HG03045 (cell line): Measurements from ENCODE around the gene RTN4RL2.

Source experiments
- ATAC-seq: cut with Tn5 transposase; IDR thresholded peaks from one replicate; pipeline ENCODE4 v1.9.1; 2021; ENCODE audit warnings: mild to moderate bottlenecking, moderate library complexity; ENCODE audit not compliant: unreplicated experiment

The RTN4RL2 gene

DNA sequence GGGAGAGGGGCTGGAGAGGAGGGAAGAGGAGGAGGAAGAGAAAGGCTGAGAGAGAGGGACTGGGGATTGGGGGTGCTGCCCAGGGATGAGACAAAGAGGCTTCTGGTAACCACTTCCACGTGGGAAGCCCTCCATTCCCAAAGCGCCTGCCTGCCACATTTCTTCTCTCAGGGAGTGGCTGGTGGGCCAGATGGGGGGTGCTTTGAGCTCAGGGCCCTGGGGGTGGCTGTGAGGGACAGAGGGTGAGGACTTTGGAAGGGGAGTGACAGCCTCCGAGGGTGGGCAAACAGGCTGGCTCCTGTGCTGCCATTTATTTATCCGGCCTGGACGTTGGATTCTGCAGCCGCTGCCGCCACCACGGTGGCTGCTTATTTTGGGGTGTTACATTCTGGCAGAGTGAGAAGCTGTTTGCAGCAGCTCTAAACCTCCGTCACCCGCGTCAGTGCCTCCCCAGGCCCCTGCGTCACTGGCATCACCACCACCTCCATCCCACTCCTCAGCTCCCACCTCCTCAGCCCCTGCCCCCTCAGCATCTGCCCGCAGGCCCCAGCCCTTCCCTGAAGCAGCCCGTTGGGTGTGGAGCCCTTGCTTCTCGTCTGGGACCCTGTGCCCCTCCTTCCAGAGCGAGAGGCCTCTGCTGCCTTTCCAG, 1.6 kb downstream of the RTN4RL2 start:
- ATAC-seq, result no peak

DNA sequence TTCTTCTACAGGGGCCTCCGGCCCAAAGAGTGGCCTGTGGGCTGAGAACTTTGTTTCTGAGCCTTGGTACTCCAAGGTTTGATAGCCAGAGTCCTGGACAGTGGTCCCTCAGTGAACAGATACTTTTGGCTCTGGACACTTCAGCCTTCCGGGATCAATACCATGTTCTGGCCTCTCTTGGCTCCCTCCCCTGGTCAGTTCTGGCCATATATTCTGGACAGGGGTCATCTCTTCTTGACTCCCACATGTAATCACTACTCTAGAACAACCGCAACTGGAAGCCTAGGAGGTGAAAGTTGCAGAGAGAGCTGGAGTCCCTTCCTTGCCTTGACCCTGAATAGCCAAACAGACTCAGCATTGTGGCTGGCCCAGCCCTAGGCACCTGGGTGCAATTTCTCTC, 2.3 kb downstream of the RTN4RL2 start:
- ATAC-seq, result no peak

DNA sequence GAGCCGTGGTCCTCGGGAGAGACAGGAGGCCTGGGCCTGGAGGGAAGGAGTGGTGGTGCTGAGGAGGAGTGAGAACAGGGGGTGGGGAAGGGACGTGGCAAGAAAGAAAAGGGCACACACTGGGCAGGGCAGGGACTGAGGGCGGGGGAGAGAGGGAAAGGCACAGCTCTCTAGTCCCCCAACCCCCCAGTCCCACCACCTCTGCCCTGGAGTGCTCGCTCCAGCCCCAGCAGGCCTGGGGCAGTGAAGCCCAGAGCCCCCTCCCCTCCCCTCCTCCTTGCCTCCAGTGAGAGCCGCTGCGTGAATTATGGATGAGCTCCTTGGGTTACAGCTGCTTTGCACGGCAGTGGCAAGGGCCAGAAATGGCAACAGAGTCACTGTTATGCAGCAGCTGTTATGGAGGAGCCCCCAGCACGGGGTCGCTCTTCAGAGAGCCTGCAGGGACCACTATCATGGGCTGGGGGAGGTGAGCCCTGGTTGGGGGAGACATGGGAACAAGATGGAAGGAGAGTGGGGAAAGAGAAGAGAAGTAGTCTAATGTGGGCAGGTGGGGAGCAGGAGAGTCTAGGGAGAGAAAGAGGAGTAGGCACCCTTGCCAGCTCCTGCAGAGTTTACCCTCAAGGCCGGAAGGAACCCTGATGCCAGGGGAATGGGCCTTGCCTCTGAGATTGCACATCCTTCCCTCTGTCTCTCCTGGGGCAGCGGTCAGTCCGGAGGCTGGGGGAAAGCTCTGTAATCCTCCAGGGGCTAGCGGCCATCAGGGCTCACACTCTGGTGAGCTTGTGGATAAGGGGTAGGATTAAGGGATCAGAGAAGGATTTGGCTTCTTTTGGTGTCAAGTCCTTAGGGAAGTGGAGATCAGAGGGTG, 3.6 kb downstream of the RTN4RL2 start:
- no peak for ATAC-seq

DNA sequence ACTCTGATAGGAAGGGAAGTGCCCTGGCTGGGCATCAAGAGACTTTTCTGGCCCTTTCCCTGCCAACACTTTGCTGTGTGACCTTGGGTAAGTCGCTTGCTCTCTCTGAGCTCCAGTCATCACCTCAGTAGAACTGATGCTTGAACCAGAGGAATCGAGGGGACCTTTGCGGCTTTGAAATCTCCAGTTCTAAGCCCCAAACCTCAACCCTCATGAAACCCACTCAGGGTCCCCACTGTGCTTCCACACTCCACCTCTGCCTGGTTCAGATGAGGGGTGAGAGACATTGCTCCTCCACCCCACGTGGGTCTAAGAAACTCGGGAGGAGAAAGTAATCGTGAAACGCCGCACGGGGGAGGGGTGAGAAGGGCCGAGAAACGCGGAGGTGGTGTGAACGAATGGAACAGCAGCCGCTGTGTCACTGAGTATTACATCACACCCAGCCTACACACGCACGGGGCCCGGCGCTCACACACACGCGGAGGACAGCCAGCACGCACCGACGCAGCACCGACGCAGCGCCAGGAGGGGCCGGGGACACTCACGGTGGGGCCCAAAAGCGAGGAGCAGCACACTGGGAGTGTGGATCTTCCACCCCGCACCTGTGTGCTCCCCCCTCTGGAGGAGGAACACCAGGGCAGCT, 4.3 kb downstream of the RTN4RL2 start:
- ATAC-seq, result no peak

DNA sequence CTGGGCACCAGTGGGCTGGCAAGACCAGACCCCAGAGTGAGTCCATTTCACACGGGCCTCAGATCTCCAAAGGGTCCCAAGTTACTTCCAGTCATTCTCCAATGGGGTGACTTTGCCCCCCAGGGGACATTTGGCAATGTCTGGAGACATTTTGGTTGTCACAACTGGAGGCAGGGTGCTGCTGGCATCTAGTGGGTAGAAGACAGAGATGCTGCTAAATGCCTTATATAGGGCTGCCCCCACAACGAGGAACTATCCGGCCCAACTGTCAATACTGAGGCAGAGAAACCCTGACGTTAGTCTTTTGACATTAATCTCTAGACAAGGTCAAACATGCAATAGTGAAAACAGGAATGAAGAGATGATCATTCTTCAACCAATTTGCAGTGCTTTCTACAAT, 6.4 kb downstream of the RTN4RL2 start:
- no peak for ATAC-seq

DNA sequence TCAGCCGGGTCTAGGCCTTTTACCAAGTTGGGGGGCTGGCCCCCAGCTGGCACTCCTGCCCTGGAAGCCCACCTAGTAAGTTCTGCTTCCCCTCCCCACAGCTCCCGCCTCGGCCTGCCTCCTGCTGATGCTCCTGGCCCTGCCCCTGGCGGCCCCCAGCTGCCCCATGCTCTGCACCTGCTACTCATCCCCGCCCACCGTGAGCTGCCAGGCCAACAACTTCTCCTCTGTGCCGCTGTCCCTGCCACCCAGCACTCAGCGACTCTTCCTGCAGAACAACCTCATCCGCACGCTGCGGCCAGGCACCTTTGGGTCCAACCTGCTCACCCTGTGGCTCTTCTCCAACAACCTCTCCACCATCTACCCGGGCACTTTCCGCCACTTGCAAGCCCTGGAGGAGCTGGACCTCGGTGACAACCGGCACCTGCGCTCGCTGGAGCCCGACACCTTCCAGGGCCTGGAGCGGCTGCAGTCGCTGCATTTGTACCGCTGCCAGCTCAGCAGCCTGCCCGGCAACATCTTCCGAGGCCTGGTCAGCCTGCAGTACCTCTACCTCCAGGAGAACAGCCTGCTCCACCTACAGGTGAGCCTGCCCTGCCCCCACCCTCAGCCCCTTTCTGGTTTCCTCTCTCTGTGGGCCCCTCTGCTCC, 7.3 kb downstream of the RTN4RL2 start:
- no peak for ATAC-seq

DNA sequence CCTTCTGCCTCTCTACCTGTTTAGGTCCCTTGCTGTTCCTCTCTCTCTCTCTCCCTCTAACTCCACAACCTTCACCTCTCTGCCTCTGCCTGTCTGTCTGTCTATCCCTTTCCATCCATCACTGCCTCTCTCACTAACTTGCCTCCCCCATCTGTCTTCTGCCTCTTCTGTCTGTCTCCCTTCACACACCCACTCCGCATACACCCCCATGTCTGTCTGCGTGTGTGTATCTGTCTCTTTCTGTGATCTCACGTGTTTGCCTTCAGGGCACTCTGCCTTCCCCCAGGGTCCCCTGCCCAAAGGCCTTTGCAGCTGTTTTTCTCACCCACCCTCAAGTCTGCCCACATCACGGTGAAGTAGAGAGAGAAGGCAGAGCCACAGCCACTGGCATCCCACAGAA, 7.9 kb downstream of the RTN4RL2 start:
- ATAC-seq, result no peak

DNA sequence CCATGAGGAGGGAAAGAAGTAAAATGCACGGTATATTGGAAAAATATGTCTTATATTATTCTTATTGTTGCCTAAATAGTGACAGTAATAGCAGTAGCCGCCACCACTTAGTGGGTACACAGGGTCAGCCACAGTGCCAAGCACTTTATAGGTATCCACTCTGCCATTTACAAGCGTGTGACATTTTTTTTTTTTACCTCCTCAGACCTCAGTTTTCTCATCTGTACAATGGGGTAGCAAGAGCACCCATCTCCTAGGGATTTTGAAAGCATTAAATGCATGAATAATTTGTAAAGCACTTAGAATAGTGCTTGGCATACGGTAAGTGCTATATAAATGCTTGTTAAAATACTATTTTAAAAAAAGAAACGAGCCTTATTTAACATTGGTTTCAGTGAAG, 8.9 kb downstream of the RTN4RL2 start:
- no peak for ATAC-seq

DNA sequence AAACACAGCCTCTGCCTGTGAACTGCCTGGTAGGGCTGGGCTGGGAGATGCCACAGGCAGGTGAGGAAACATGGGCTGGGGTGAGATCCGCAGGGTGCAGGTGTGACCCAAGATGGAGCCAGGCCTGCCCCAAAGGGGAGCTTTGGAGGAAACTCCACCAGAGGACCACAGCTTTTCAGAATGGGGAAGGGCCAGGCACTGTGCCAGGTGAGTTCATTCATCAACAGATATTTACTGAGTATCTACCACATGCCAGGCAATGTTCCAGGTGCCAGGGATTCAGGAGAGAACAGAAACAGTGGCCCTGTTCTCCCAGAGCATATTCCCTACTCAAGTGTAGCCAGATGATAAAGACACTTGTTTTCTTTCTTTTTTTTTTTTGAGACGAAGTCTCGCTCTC, 11.2 kb downstream of the RTN4RL2 start:
- no peak for ATAC-seq

DNA sequence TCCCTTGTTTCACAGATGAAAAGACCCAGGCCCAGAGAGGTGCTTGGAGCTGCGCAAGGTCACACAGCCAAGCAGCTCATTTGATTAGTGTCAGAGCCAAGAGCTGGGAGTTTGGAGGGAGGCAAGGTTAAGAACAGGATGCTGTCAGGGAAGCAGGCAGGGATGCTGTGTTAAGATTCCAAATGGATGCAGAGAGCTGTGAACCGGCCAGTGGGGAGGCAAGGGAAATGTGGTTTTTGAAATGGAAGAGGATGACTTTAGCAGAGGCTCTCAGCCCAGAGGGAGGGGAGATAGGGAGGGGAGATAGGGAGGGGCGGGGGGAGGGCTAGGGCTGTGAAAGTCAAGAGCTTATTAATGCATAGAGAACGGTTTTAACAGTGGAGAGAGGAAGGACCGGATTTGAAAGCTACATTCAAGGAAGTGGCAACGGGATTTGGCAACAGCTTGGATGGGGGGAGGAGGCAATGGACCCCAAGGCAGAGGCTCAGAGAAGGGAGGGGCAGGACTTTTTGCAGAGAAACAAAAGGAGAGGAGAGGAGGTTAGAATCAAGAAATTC, 13.0 kb downstream of the RTN4RL2 start:
- ATAC-seq, result no peak

DNA sequence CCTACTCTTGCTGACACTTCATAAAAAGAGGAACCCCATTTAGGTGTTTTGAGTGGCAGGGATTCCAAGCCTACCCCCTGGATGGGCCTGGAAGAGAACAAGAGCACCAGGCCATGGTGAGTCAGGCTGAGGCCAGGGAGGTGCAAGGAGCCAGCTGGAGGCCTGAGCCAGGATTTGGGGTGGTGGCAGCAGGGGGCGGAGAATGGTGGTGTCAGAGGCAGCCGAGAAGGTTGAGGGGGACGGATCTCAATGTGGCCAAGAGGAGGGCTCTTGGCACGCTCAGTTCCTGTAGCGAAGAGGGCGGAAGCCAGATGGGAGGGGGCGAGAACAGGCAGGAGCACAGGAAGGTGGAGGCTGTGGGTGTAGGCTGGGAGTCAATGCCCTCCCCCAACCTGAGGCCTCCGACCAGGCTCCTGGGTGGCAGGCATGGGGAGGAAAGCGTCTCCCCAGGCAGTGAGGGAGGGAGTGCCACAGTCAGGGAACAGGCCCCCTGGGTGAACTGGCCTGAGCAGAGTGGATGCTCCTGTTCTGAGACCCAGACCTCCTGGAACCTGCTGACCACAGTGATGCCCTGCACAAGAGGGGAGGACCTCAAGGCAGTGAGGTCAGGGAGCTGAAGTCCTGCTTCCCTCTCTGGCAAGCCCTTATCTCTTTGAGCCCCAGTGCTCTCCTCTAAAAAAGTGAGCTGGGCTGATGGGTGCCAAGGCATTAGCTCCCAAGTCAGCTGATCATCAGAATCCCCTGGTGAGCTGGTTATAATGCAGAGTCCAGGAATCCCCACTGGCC, 13.9 kb downstream of the RTN4RL2 start:
- ATAC-seq, result no peak

DNA sequence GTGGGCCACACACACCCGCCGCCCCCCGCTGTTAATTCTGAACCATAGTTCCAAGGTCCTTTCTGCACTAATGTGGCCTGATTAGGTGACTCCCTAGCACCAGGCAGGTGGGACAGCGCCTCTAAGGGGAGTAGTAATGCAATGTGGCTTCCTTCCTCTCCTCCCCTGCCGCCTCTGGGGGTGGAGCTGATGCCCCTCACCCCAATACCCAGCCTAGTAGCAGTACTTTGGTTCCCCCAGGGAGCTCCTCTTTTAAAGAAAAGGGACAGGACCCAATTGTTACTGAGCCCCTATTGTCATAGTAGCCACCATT, 14.4 kb downstream of the RTN4RL2 start:
- ATAC-seq, result no peak

DNA sequence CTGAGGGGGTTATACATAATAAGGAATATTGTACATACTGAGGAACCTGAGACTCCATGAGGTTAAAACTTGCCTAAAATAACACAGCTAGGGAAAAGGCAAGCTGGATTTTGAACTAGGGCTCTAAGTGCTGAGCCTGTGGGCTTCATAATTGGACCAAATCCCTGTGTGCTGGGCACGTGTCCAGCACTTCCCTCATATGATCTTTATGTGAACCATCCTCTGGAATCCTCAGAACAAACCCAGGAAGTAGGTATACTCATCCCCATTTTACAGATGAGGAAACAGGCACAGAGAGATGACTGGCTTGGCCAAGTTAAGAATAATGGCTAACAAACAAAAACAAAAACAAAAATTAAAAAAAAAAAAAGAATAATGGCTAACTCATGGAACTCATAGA, 14.9 kb downstream of the RTN4RL2 start:
- ATAC-seq, result no peak

DNA sequence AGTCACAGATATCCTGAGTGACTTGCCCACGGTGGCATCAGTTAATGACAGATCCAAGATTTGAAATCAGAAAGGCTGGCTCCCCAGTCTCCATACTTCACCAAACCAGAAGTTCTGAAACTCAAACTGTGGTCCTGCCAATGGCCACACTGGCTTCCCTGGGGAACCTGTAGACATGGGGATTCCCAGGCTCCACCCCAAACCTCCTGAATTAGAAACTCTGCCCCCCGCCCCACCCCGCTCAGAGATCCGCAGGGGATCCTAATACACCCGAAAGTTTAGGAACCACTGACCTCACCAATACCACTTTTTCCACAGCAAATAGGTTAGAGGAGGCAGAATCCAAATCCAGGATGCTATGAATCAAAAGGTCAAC, 15.3 kb downstream of the RTN4RL2 start:
- ATAC-seq, result no peak

DNA sequence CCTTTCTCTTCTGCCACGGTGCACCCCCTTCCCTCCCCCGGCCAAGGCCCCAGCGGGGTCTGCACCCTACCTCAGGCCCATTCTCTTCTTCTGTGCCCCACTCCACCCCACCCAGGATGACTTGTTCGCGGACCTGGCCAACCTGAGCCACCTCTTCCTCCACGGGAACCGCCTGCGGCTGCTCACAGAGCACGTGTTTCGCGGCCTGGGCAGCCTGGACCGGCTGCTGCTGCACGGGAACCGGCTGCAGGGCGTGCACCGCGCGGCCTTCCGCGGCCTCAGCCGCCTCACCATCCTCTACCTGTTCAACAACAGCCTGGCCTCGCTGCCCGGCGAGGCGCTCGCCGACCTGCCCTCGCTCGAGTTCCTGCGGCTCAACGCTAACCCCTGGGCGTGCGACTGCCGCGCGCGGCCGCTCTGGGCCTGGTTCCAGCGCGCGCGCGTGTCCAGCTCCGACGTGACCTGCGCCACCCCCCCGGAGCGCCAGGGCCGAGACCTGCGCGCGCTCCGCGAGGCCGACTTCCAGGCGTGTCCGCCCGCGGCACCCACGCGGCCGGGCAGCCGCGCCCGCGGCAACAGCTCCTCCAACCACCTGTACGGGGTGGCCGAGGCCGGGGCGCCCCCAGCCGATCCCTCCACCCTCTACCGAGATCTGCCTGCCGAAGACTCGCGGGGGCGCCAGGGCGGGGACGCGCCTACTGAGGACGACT, 15.9 kb downstream of the RTN4RL2 start:
- peak; percentile 25 for ATAC-seq

DNA sequence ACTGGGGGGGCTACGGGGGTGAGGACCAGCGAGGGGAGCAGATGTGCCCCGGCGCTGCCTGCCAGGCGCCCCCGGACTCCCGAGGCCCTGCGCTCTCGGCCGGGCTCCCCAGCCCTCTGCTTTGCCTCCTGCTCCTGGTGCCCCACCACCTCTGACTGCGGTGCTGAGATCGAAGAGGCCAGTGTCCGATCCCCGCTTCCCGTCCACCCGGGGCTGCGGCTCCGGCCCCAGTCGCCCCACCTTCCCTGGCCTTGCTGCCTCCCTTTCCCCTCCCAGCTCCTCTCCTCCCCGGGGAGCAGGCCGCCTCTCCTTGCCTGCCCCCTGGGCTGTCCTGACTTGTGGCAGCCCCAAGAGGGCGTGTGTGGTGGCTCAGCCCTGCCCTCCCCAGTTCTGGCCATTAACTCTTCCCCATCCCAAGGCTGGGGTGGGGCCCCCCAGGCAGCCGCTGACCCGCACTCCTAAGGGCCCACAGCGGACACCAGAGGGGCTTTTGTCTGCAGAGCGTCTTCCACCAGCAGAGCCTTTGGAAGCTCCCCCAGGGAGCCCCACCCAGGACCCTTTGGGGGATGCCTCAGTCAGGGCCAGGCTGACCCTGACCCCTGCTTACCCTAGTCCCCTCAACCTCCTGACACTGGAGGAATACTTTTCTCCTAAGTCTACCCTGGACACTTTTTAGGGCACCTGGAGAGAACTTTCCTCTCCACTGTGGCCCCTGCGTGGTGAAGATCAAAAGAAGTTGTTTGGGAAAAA, 16.6 kb downstream of the RTN4RL2 start:
- peak; percentile 53 for ATAC-seq

DNA sequence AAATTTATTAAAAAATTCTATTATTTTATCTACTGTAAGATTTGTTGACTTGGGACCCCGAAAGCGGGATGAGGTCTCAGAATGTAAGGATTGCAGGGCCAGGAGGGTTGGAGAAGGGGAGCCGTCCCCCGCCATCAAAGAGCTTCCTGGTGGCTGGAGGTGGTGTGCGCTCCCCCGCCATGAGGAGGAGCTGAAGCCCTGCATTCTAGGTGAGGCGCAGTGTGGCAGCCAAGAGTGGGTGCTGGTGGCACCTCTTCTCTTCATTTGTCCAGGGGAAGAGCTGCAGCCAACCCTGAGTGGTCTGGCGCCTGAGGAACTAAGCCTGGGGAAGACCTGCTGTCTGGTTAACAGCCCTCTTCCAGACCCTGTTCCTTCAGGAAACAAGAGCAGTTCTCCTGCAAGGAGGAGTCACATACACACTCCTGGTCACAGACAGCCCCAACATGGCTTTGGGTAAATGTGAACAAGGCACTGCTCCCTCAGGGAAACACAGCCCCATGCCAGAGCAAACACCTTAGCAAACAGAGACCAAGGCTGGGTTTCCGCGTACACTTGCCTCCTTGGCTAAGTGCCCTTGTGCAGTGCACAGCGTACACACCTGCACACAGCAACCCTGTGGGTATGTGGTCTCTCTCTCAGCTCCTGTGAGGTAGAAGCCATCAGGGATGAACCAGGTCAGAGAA, 17.3 kb downstream of the RTN4RL2 start:
- no peak for ATAC-seq

DNA sequence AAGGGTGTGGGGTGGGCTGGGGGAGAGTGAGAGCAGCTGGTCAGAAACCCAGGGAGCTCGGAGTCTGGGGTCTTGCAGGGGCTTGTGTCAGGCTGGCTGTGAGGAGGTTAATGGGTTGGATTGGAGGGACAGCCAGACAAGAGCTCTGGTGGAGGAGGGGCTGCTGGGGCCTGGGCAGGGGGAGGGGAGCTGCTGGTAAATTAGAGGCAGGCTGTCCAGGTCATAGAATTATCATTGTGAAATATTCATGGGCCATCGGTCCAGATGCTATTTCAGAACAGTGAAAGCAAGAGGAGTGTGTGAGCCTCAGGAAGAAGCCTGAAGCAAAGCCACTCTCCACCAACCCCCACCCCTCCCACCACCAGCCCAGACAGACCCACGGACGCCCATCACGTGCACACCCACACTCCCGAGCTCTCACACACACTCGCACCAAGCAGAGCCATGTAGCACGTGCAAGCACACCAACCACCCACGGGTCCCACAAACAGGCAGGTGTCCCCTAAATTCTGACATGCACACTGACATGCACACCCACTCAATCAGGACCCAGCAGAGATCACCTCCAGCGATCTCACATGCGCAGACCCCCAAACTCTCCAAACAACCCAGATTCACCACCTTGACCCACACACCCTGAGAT, 18.8 kb downstream of the RTN4RL2 start:
- no peak for ATAC-seq
